Activated CD4-positive, alpha-beta T cell treated with anti-CD3 and anti-CD28 coated beads, Interleukin-2, amount 50 U/mL, for 48 hours (primary cell): ENCODE data around the gene TMEM225.
"Not testable (repeated sequence)": the region's sequence is repeated elsewhere in the genome, so short reads cannot be mapped to it uniquely, and the experiment has no call there.

Experiments
- DNase-seq, 2 experiments: peaks; one replicate each; pipeline ENCODE4 v3.0.0-alpha.2; 2020

Gene TMEM225

GRCh38 chr11:123885570-123885969 lies at the start of gene TMEM225:
TSS of gene TMEM225 (minus strand) at chr11:123885670. CDS start at chr11:123885425, 245 bp downstream.
- DNase-seq = no peak

GRCh38 chr11:123924027-123924426 lies 38.6 kb upstream of the TMEM225 start:
- no peak for DNase-seq

- DNase-seq = no peak
Measured at GRCh38 chr11:123920943-123921342, 35.5 kb upstream of the TMEM225 start.

GRCh38 chr11:123905826-123906225 lies 20.4 kb upstream of the TMEM225 start:
- no peak for DNase-seq

- no peak for DNase-seq
Measured at GRCh38 chr11:123904932-123905331, 19.5 kb upstream of the TMEM225 start.

GRCh38 chr11:123903932-123904331 lies 18.5 kb upstream of the TMEM225 start:
- DNase-seq = no peak

- DNase-seq = no peak
Measured at GRCh38 chr11:123901867-123902266, 16.4 kb upstream of the TMEM225 start, which contains the start of gene OR8D4. TSS of gene OR8D4 (plus strand) at chr11:123902167. CDS start at chr11:123906432, 4,265 bp downstream.

GRCh38 chr11:123899792-123900191 lies 14.3 kb upstream of the TMEM225 start:
- DNase-seq = no peak

GRCh38 chr11:123892031-123892430 lies 6.6 kb upstream of the TMEM225 start:
- no peak for DNase-seq

- no peak for DNase-seq
Measured at GRCh38 chr11:123880912-123881311, 4.6 kb downstream of the TMEM225 start.

GRCh38 chr11:123867795-123868194 lies 17.7 kb downstream of the TMEM225 start:
- DNase-seq = not testable (repeated sequence)

- not testable (repeated sequence) for DNase-seq
Measured at GRCh38 chr11:123865293-123865692, 20.2 kb downstream of the TMEM225 start.

- DNase-seq = no peak
Measured at GRCh38 chr11:123859731-123860130, 25.7 kb downstream of the TMEM225 start.

- no peak for DNase-seq
Measured at GRCh38 chr11:123856444-123856843, 29.0 kb downstream of the TMEM225 start.

- DNase-seq = no peak
Measured at GRCh38 chr11:123853038-123853437, 32.4 kb downstream of the TMEM225 start.

- no peak for DNase-seq
Measured at GRCh38 chr11:123852321-123852720, 33.1 kb downstream of the TMEM225 start.

- DNase-seq = no peak
Measured at GRCh38 chr11:123851110-123851509, 34.4 kb downstream of the TMEM225 start.

GRCh38 chr11:123841174-123841573 lies 44.3 kb downstream of the TMEM225 start:
- no peak for DNase-seq

- DNase-seq = no peak
Measured at GRCh38 chr11:123839131-123839530, 46.3 kb downstream of the TMEM225 start.

GRCh38 chr11:123838659-123839058 lies 46.8 kb downstream of the TMEM225 start:
- no peak for DNase-seq

- no peak for DNase-seq
Measured at GRCh38 chr11:123838199-123838598, 47.3 kb downstream of the TMEM225 start.

- DNase-seq = no peak
Measured at GRCh38 chr11:123833095-123833494, 52.4 kb downstream of the TMEM225 start.
